Panc1 (cell line): ENCODE measurements around the gene CWC27. TPM values are rescaled to one million over a fixed set of nuclear protein-coding genes. Genes with fewer than 3 reads are reported as not detected.

ENCODE experiments used
- ATAC-seq: fragments of 200-7000 bp; cut with Tn5 transposase; 2 replicates; pipeline ENCODE4 v1.9.1; 2020; ENCODE audit warnings: mild to moderate bottlenecking, moderate library complexity
- BruUV-seq: library from RNA; stranded (reverse); fragments of 400-500 nt; replicated peaks from 2 replicates; lab custom pipeline; 2021; lab: Mats Ljungman, UMichigan
- CTCF ChIA-PET: fragments of 300-600 bp; sonication (Branson Sonifier 250); formaldehyde crosslinking; loops from one replicate; lab custom pipeline; 2022; ENCODE audit warnings: antibody characterized with exemption; lab: Charles Lee
- POLR2A ChIA-PET: fragments of 300-600 bp; sonication (Branson Sonifier 250); formaldehyde crosslinking; loops from one replicate; lab custom pipeline; 2022; ENCODE audit warnings: antibody characterized with exemption; lab: Charles Lee
- DNase-seq: peaks from one replicate; pipeline ENCODE4 v3.0.0-alpha.2; 2010; ENCODE audit warnings: low read depth, low spot score
- H3K27ac ChIP-seq: 2 replicates; pipeline ENCODE4 v1.5.1; 2011; ENCODE audit warnings: mild to moderate bottlenecking, low read length, inconsistent platforms
- H3K27me3 ChIP-seq: fragments of 200-500 bp; sonication (Bioruptor generic); 2 replicates; pipeline ENCODE4 v1.6.0; 2014; ENCODE audit warnings: low read length, inconsistent platforms; ENCODE audit not compliant: control insufficient read depth, insufficient read depth
- H3K36me3 ChIP-seq: fragments of 200-500 bp; sonication (Bioruptor generic); 2 replicates; pipeline ENCODE4 v1.5.1; 2014; ENCODE audit warnings: inconsistent platforms, mild to moderate bottlenecking, low read length, moderate library complexity; ENCODE audit not compliant: control insufficient read depth, insufficient read depth
- H3K4me1 ChIP-seq: 2 replicates; pipeline ENCODE4 v1.5.1; 2011; ENCODE audit warnings: inconsistent platforms, mild to moderate bottlenecking, low read length, moderate library complexity; ENCODE audit not compliant: control insufficient read depth, insufficient read depth
- H3K4me3 ChIP-seq, 2 experiments: 2 replicates each; pipeline ENCODE4 v1.5.1; 2011 to 2012; ENCODE audit warnings: low read depth in 2 of 2, low read length in 2 of 2, mild to moderate bottlenecking in 2 of 2, inconsistent platforms in 1 of 2, moderate library complexity in 1 of 2
- H3K9me3 ChIP-seq: fragments of 200-500 bp; sonication (Bioruptor generic); 2 replicates; pipeline ENCODE4 v1.5.1; 2014; ENCODE audit warnings: low read depth, mild to moderate bottlenecking, inconsistent platforms, low read length, moderate library complexity; ENCODE audit not compliant: control insufficient read depth, insufficient read depth
- POLR2AphosphoS5 ChIP-seq: IDR thresholded peaks from 2 replicates; pipeline ENCODE4 v1.6.1; 2012; ENCODE audit warnings: mild to moderate bottlenecking, low read depth, low read length, moderate library complexity
- REST ChIP-seq, 2 experiments: IDR thresholded peaks; 2 replicates each; pipeline ENCODE4 v1.6.1; 2011 to 2012; ENCODE audit warnings: low read depth in 2 of 2, control low read depth in 1 of 2, low read length in 1 of 2, mild to moderate bottlenecking in 1 of 2, moderate library complexity in 1 of 2; ENCODE audit not compliant: insufficient read depth in 1 of 2
- SIN3A ChIP-seq: IDR thresholded peaks from 2 replicates; pipeline ENCODE4 v1.6.1; 2012; ENCODE audit warnings: low read depth, mild to moderate bottlenecking, low read length, moderate library complexity, borderline replicate concordance; ENCODE audit not compliant: insufficient read depth
- TCF7L2 ChIP-seq: IDR thresholded peaks from 2 replicates; pipeline ENCODE4 v1.6.1; 2011; ENCODE audit warnings: mild to moderate bottlenecking, low read depth, low read length, inconsistent platforms
- in situ Hi-C: cut with HindIII; loops from 2 replicates; pipeline ENCODE4 v1.10.0; 2016; ENCODE audit warnings: low sequenced_read_pairs, low pct_unique_long_range_greater_than_20kb
- intact Hi-C: fragments of 100-400 bp; cut with micrococcal nuclease; formaldehyde crosslinking; loops from one replicate; pipeline ENCODE4 v1.10.0; 2022; ENCODE audit not compliant: unreplicated experiment
- total RNA-seq: library from RNA; stranded (reverse); gene quantifications from one replicate; pipeline ENCODE4 v1.2.1, GENCODE V29; 2021; ENCODE audit not compliant: unreplicated experiment
- TF ChIP-seq, protein P1 (sequence below): fragments of 450-650 bp; IDR thresholded peaks from 2 replicates; pipeline ENCODE4 v1.5.1; 2017; ENCODE audit warnings: mild to moderate bottlenecking

The CWC27 gene
- total RNA-seq, 1 experiment from 2014 or later = 19.7 TPM

DNA sequence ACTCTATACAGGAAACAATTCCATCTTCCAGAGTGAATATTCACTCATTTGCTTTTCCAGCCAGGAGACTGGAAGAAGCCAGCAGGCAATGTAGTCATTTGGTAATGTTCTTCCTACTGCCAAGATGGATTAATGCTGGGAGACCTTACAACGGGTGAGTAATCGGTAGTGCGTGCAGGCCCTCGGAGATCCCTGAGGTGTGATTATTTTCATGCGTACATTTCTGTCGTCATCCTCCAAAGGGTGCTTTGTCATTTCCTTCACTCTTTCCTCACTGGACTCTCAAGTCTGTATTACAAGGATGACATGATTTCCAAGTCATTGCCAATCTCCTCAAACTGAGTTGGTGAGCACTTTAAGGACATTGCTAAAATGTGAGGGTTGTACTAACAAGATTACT is 263.5 kb downstream of the CWC27 start:
- POLR2A ChIA-PET = no interaction called here
- H3K9me3 ChIP-seq = no peaks in the 10 kb centered on the region
- peaks cover 10% of the 10 kb centered on the region for H3K4me1 ChIP-seq
- H3K27ac ChIP-seq = no peak overlapping the region
- TF ChIP-seq, protein P1, sequence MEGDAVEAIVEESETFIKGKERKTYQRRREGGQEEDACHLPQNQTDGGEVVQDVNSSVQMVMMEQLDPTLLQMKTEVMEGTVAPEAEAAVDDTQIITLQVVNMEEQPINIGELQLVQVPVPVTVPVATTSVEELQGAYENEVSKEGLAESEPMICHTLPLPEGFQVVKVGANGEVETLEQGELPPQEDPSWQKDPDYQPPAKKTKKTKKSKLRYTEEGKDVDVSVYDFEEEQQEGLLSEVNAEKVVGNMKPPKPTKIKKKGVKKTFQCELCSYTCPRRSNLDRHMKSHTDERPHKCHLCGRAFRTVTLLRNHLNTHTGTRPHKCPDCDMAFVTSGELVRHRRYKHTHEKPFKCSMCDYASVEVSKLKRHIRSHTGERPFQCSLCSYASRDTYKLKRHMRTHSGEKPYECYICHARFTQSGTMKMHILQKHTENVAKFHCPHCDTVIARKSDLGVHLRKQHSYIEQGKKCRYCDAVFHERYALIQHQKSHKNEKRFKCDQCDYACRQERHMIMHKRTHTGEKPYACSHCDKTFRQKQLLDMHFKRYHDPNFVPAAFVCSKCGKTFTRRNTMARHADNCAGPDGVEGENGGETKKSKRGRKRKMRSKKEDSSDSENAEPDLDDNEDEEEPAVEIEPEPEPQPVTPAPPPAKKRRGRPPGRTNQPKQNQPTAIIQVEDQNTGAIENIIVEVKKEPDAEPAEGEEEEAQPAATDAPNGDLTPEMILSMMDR = no peak
- TF ChIP-seq TCF7L2 = no peak
- no peak for TF ChIP-seq REST (IDR thresholded peaks at IDR 0.05; ENCODE audit: insufficient read depth in 1 of 2, low read depth in 2 of 2, low read length in 1 of 2)
- no peak for TF ChIP-seq POLR2AphosphoS5
- TF ChIP-seq SIN3A = no peak
- ATAC-seq (no peak), DNase-seq (peak; percentile 7)
- H3K4me3 ChIP-seq = no peak overlapping the region
- intact Hi-C loops = no loop called here
- no TSS peak for BruUV-seq
- H3K27me3 ChIP-seq = no peaks in the 10 kb centered on the region
- no peaks in the 10 kb centered on the region for H3K36me3 ChIP-seq
- in situ Hi-C loops = no loop called here
- CTCF ChIA-PET = no interaction called here

DNA sequence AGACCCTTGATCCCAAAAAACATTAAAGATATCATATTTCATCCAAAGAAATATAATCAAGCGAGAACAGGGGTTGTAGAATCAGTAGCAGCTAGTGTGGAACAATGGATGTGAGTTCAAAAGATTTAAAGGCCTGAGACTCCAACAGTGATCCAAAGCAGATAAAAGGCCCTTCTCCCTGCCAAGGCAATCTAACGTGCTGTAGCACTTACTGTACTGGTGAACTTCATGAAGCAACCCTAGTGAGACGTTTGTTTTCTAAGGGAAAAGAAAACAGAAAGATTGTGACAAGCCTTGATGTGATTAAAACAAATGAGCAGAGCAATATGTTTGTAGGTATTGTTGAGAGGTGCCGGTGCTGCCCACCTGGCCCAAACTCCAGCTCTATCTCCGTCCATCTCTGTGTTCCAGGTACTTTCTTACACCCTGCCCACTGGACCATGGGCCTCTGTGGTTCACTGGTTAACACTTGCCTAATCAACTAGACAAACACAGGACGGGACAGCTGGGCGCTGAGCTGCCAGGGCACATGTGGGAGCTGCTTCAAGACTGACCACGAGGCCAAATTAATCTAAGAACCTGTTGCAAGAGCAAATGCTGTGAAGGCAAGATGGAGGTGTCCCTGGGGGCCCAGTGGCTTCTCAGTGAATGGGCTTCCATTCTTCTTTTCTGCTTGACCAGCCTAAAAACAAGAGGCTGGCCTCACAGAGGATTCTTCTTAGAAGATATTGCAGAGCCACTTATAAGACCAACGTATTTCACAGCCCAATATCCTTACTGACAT is 265.5 kb downstream of the CWC27 start:
- POLR2A ChIA-PET = no interaction called here
- CTCF ChIA-PET = no interaction called here
- DNase-seq = no peak

GRCh38 chr5:65034813-65035209 is 266.1 kb downstream of the CWC27 start:
- no TSS peak for BruUV-seq
- intact Hi-C loops (no loop called here), in situ Hi-C loops (no loop called here)
- Histone ChIP-seq H3K27me3 (no peaks in the 10 kb centered on the region), H3K36me3 (no peaks in the 10 kb centered on the region), H3K4me3 (peak overlapping the region; percentile 59 to 83), H3K9me3 (no peaks in the 10 kb centered on the region), H3K4me1 (peaks cover 10% of the 10 kb centered on the region), H3K27ac (peak overlapping the region; percentile 83)
- ATAC-seq (no peak), DNase-seq (no peak)
- ChIA-PET CTCF (interaction anchor here (1.0 kb wide), 1 partner anchor 448 kb away, joined by 3 read pairs; no protein-coding TSS in a partner anchor), POLR2A (no interaction called here)
- TF ChIP-seq, protein P1 = no peak
- TF ChIP-seq SIN3A (no peak), TCF7L2 (no peak), REST (IDR thresholded peaks at IDR 0.05; ENCODE audit: insufficient read depth in 1 of 2, low read depth in 2 of 2, low read length in 1 of 2) (no peak), POLR2AphosphoS5 (no peak)

More for the DNA sequence above, 265.5 kb downstream of the CWC27 start:
- in situ Hi-C loops = no loop called here
- TF ChIP-seq SIN3A = no peak
- intact Hi-C loops = no loop called here
- BruUV-seq = no TSS peak
- Histone ChIP-seq H3K27ac (peak overlapping the region; percentile 83), H3K9me3 (no peaks in the 10 kb centered on the region), H3K4me1 (peaks cover 10% of the 10 kb centered on the region), H3K36me3 (no peaks in the 10 kb centered on the region), H3K4me3 (no peak overlapping the region), H3K27me3 (no peaks in the 10 kb centered on the region)
- ATAC-seq = no peak
